Measurements from ENCODE around the gene WDCP. TPM values are rescaled to one million over a fixed set of nuclear protein-coding genes. Genes with fewer than 3 reads are reported as not detected.

WDCP gene
- total and polyA plus RNA-seq, 2 donors (not counting 1 experiment from before 2014, with no cell fraction given): 3.9 to 21.6 TPM

DNA sequence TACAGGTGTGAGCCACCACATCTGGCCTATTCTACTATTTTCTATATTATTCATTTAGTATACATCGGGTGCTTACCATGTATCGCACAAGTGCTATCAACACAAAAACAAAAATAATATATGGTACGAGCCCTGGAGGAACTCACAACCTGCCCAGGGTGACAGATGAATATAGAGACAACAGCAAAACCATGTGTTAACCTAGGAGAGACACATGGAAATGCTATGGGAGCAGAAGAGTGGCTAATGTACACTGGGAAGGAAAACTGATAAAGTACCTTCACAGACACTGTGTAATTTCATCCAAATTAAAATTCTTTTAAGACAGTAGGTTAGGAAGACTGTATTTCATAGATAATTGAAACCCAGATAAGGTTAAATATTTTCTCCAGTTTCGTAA is 25.1 kb upstream of the WDCP start:
- H3K4me3 Mint-ChIP-seq: no peak overlapping the region
- intact Hi-C loops (cut with micrococcal nuclease): loop anchor here (10.0 kb wide), 1 partner anchor 687 kb away; the partner anchor contains the start of gene KLHL29
- Histone ChIP-seq H3K79me2 (ENCODE audit: control insufficient read depth, insufficient read depth, low read length) (peaks cover 30% of the 10 kb centered on the region), H3K4me1 (ENCODE audit: control insufficient read depth in 2 of 2, insufficient read depth in 2 of 2, low read length in 2 of 2) (peaks cover 9 to 11% of the 10 kb centered on the region in 2 donors), H3K27me3 (replicated peaks in 1 of 4; ENCODE audit: control extremely low read depth in 1 of 4, control insufficient read depth in 3 of 4, insufficient read depth in 4 of 4, low read length in 3 of 4) (no peaks in the 10 kb centered on the region), H3K4me3 (ENCODE audit: control extremely low read depth in 1 of 5, extremely low read depth in 1 of 5, insufficient read depth in 1 of 5, low read depth in 2 of 5, low read length in 4 of 5) (no peak overlapping the region), H3K36me3 (replicated peaks in 1 of 2; ENCODE audit: control extremely low read depth in 1 of 2, control insufficient read depth in 1 of 2, extremely low read depth in 1 of 2, insufficient read depth in 2 of 2, low read length in 1 of 2) (peaks cover 5 to 23% of the 10 kb centered on the region in 2 experiments), H4K20me1 (ENCODE audit: control insufficient read depth, insufficient read depth, low read length, poor library complexity, severe bottlenecking) (peaks cover 6% of the 10 kb centered on the region), H3K9me3 (ENCODE audit: control extremely low read depth in 1 of 3, control insufficient read depth in 2 of 3, insufficient read depth in 1 of 3, low read length in 2 of 3) (no peaks in the 10 kb centered on the region), H2AFZ (ENCODE audit: insufficient read depth, low read depth, low read length, poor library complexity, severe bottlenecking) (no peak overlapping the region), H3K9ac (ENCODE audit: low read length) (no peak overlapping the region), H3K27ac (ENCODE audit: low read length in 2 of 2) (no peak overlapping the region), H3K4me2 (replicated peaks; ENCODE audit: low read depth, low read length, poor library complexity, severe bottlenecking) (no peak overlapping the region)
- ChIA-PET CTCF (interaction anchor here (2.0 to 2.1 kb wide), 2 partner anchors 12 to 248 kb away, joined by 9 to 10 read pairs; partner anchors contain the start of gene TP53I3), POLR2A (no interaction called here)
- ATAC-seq (ENCODE audit: low read depth) (no peak), DNase-seq (no peak)
- H3K27me3 Mint-ChIP-seq: no peaks in the 10 kb centered on the region
- no peaks in the 10 kb centered on the region for H3K9me3 Mint-ChIP-seq (ENCODE audit: insufficient read depth)
- peaks cover 24% of the 10 kb centered on the region for H3K4me1 Mint-ChIP-seq
- TF ChIP-seq CTCF (IDR thresholded peaks at IDR 0.05) (no peak), EZH2 (IDR thresholded peaks at IDR 0.05; ENCODE audit: borderline replicate concordance, insufficient read depth, low read depth, low read length, poor library complexity, severe bottlenecking) (no peak)
- WGBS (ENCODE audit: insufficient coverage): no CpG with 5 or more reads among the region's 4 CpGs
- H3K27ac Mint-ChIP-seq: no peak overlapping the region

DNA sequence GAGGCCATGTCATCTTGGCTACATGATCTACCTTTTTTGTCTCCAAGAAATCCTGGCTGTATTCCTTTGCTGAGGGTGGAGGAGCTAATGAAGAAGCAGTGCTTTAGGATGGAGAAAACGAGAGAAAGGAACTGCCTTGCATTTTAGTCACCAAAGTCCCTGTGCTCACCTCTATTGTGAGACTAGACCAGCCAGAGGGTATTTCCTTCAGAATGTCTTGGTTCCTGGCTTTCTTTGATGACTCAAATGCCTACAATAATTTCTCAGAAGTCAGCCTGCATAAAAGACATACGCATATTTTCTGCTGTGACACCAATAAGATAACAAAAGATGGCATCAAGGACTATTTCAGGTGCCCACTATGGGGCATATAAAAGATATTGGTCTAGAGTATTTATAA is 18.1 kb upstream of the WDCP start:
- H3K79me2 ChIP-seq (ENCODE audit: control insufficient read depth, insufficient read depth, low read length): peaks cover 3% of the 10 kb centered on the region
- Mint-ChIP-seq H3K4me1 (no peaks in the 10 kb centered on the region), H3K27me3 (no peaks in the 10 kb centered on the region), H3K4me3 (no peak overlapping the region), H3K27ac (no peak overlapping the region), H3K9me3 (ENCODE audit: insufficient read depth) (no peaks in the 10 kb centered on the region)
- H3K4me2 ChIP-seq (replicated peaks; ENCODE audit: low read depth, low read length, poor library complexity, severe bottlenecking): no peak overlapping the region
- no peak overlapping the region for H3K9ac ChIP-seq (ENCODE audit: low read length)
- no peak overlapping the region for H3K4me3 ChIP-seq (ENCODE audit: control extremely low read depth in 1 of 5, extremely low read depth in 1 of 5, insufficient read depth in 1 of 5, low read depth in 2 of 5, low read length in 4 of 5)
- no peaks in the 10 kb centered on the region for H4K20me1 ChIP-seq (ENCODE audit: control insufficient read depth, insufficient read depth, low read length, poor library complexity, severe bottlenecking)
- H3K27me3 ChIP-seq (replicated peaks in 1 of 4; ENCODE audit: control extremely low read depth in 1 of 4, control insufficient read depth in 3 of 4, insufficient read depth in 4 of 4, low read length in 3 of 4): no peaks in the 10 kb centered on the region
- no peak overlapping the region for H2AFZ ChIP-seq (ENCODE audit: insufficient read depth, low read depth, low read length, poor library complexity, severe bottlenecking)
- CTCF ChIA-PET: interaction anchor here (2.5 kb wide), 1 partner anchor 241 kb away, joined by 6 read pairs; no protein-coding TSS in a partner anchor
- DNase-seq (no peak), ATAC-seq (ENCODE audit: low read depth) (no peak)
- H3K4me1 ChIP-seq (ENCODE audit: control insufficient read depth in 2 of 2, insufficient read depth in 2 of 2, low read length in 2 of 2): no peaks in the 10 kb centered on the region
- intact Hi-C loops (cut with micrococcal nuclease): no loop called here
- H3K9me3 ChIP-seq (ENCODE audit: control extremely low read depth in 1 of 3, control insufficient read depth in 2 of 3, insufficient read depth in 1 of 3, low read length in 2 of 3): no peaks in the 10 kb centered on the region
- no peak for TF ChIP-seq CTCF (IDR thresholded peaks at IDR 0.05)
- no peak for TF ChIP-seq EZH2 (IDR thresholded peaks at IDR 0.05; ENCODE audit: borderline replicate concordance, insufficient read depth, low read depth, low read length, poor library complexity, severe bottlenecking)
- H3K36me3 ChIP-seq (replicated peaks in 1 of 2; ENCODE audit: control extremely low read depth in 1 of 2, control insufficient read depth in 1 of 2, extremely low read depth in 1 of 2, insufficient read depth in 2 of 2, low read length in 1 of 2): peaks cover 8 to 17% of the 10 kb centered on the region in 2 experiments
- no CpG with 5 or more reads among the region's 2 CpGs for WGBS (ENCODE audit: insufficient coverage)
- POLR2A ChIA-PET: no interaction called here
- H3K27ac ChIP-seq (ENCODE audit: low read length in 2 of 2): no peak overlapping the region
